ENCODE measurements around the gene THRB.

DNA sequence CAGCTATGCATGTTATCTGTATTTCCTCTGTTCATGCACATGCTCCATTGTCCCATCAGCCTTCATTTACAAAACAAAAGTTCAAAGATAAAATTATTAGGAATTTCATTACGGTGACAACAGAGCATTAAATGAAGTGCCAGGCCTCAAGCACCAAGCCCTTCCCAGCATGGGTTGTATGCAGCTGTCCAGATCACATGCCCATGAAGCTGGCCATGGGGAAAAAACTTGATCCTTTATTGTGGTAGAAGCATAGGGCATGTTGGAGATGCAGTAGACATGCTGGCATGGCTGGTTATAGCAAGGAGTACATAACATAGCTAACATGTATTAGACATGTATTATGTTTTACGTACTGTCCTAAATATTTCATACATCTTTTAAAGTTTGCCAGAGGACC, 4.1 kb upstream of the THRB start:
- TF ChIP-seq POLR2A (IDR thresholded peaks at IDR 0.05) (no peak), CTCF (IDR thresholded peaks at IDR 0.05) (no peak)

Measured in upper lobe of left lung (tissue), 4 donors.